Measurements from ENCODE around the gene YJEFN3. TPM values are rescaled to one million over a fixed set of nuclear protein-coding genes. Genes with fewer than 3 reads are reported as not detected.

Gene YJEFN3
- total RNA-seq, 1 donor from 2014 or later: 9.5 TPM

GRCh38 chr19:19575411-19575810 is 46.7 kb downstream of the YJEFN3 start:
- intact Hi-C loops (cut with micrococcal nuclease): no loop called here

- intact Hi-C loops (cut with micrococcal nuclease): no loop called here
Observed at GRCh38 chr19:19578252-19578651, 49.5 kb downstream of the YJEFN3 start.

GRCh38 chr19:19579533-19580361 is 51.0 kb downstream of the YJEFN3 start:
- intact Hi-C loops (cut with micrococcal nuclease): no loop called here

GRCh38 chr19:19580418-19580817 is 51.7 kb downstream of the YJEFN3 start:
- intact Hi-C loops (cut with micrococcal nuclease): no loop called here

- intact Hi-C loops (cut with micrococcal nuclease): no loop called here
Observed at GRCh38 chr19:19581391-19581790, 52.7 kb downstream of the YJEFN3 start.

GRCh38 chr19:19582471-19582870 is 53.8 kb downstream of the YJEFN3 start:
- intact Hi-C loops (cut with micrococcal nuclease): no loop called here

- intact Hi-C loops (cut with micrococcal nuclease): no loop called here
Observed at GRCh38 chr19:19584356-19584755, 55.6 kb downstream of the YJEFN3 start.

Other genes starting within 250 kb of the YJEFN3 start
- gene SUGP1, start 208.4 kb upstream of the YJEFN3 start, total RNA-seq: 66.7 and 73.3 TPM in 2 replicates
- 77.7 and 82.7 TPM in 2 replicates for gene MAU2, start 208.1 kb upstream of the YJEFN3 start, total RNA-seq
- 123 and 129 TPM in 2 replicates for gene GATAD2A, start 123.2 kb upstream of the YJEFN3 start, total RNA-seq
- 3.0 and 3.3 TPM in 2 replicates for gene TSSK6, start 13.4 kb upstream of the YJEFN3 start, total RNA-seq
- gene NDUFA13, start 12.7 kb upstream of the YJEFN3 start, total RNA-seq: 369 and 391 TPM in 2 replicates
- 0.07 and 0.09 TPM in 2 replicates for gene CILP2, start 9.4 kb downstream of the YJEFN3 start, total RNA-seq
- 25.7 and 26.0 TPM in 2 replicates for gene PBX4, start 89.8 kb downstream of the YJEFN3 start, total RNA-seq
- gene LPAR2, start 99.3 kb downstream of the YJEFN3 start, total RNA-seq: 44.2 and 45.2 TPM in 2 replicates
- gene GMIP, start 114.7 kb downstream of the YJEFN3 start, total RNA-seq: 78.8 and 79.6 TPM in 2 replicates
- gene ATP13A1, start 134.8 kb downstream of the YJEFN3 start, total RNA-seq: 89.3 and 93.7 TPM in 2 replicates
- gene ZNF101, start 139.9 kb downstream of the YJEFN3 start, total RNA-seq: 80.6 and 86.2 TPM in 2 replicates
- 5.1 and 6.0 TPM in 2 replicates for gene ZNF14, start 204.2 kb downstream of the YJEFN3 start, total RNA-seq